Rectal smooth muscle tissue (tissue), 1 donor: ENCODE data around the gene TAF11L6.
"Not testable (repeated sequence)": the region's sequence is repeated elsewhere in the genome, so short reads cannot be mapped to it uniquely, and the experiment has no call there.

Experiments used
- H3K27ac ChIP-seq: one replicate; pipeline ENCODE4 v1.7.0; 2013; ENCODE audit warnings: low read depth, low read length, inconsistent platforms
- H3K27me3 ChIP-seq: one replicate; pipeline ENCODE4 v1.7.0; 2013; ENCODE audit warnings: low read length; ENCODE audit not compliant: control insufficient read depth, insufficient read depth
- H3K36me3 ChIP-seq: one replicate; pipeline ENCODE4 v1.7.0; 2013; ENCODE audit warnings: low read length; ENCODE audit not compliant: control insufficient read depth, insufficient read depth
- H3K4me1 ChIP-seq: one replicate; pipeline ENCODE4 v1.7.0; 2013; ENCODE audit warnings: low read length; ENCODE audit not compliant: control insufficient read depth, insufficient read depth
- H3K4me3 ChIP-seq: one replicate; pipeline ENCODE4 v1.7.0; 2013; ENCODE audit warnings: low read length
- H3K9ac ChIP-seq: one replicate; pipeline ENCODE4 v1.7.0; 2013; ENCODE audit warnings: low read length

TAF11L6 gene

GRCh38 chr5:17528369-17528768, at the start of gene TAF11L6:
Gene TAF11L6, plus strand, starts transcription at chr5:17528669.
- not testable (repeated sequence) for H3K27ac ChIP-seq, H3K27me3 ChIP-seq, H3K4me1 ChIP-seq, H3K36me3 ChIP-seq, H3K4me3 ChIP-seq, H3K9ac ChIP-seq

DNA sequence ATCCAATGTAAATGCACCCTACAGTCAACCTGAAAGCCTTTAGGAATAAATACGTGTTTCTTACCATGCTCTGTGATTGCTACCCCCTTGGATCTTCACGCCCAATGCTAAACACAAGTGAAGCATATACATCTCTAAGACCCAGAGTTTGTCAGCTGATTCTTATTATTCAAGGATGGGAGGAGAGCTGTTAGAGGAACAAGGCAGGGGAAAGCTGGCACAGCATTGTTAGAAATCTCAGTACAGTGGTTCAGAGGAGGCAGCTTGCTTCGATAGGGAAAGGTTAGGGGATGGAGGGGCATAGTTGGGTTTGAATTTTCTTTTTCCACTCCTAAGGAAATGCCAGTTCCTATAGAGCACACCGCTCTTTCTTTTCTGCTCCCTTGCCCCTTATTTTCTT, 47.1 kb upstream of the TAF11L6 start:
- H3K27me3 ChIP-seq, result no peaks in the 10 kb centered on the region
- H3K9ac ChIP-seq, result no peak overlapping the region

GRCh38 chr5:17482790-17483189, 45.7 kb upstream of the TAF11L6 start:
- H3K36me3 ChIP-seq, result no peaks in the 10 kb centered on the region
- no peaks in the 10 kb centered on the region for H3K27me3 ChIP-seq
- no peak overlapping the region for H3K27ac ChIP-seq
- no peak overlapping the region for H3K4me3 ChIP-seq
- no peaks in the 10 kb centered on the region for H3K4me1 ChIP-seq
- H3K9ac ChIP-seq, result no peak overlapping the region

More for the DNA sequence above, 47.1 kb upstream of the TAF11L6 start:
- no peak overlapping the region for H3K27ac ChIP-seq
- H3K4me1 ChIP-seq, result no peaks in the 10 kb centered on the region
- no peak overlapping the region for H3K4me3 ChIP-seq
- no peaks in the 10 kb centered on the region for H3K36me3 ChIP-seq

DNA sequence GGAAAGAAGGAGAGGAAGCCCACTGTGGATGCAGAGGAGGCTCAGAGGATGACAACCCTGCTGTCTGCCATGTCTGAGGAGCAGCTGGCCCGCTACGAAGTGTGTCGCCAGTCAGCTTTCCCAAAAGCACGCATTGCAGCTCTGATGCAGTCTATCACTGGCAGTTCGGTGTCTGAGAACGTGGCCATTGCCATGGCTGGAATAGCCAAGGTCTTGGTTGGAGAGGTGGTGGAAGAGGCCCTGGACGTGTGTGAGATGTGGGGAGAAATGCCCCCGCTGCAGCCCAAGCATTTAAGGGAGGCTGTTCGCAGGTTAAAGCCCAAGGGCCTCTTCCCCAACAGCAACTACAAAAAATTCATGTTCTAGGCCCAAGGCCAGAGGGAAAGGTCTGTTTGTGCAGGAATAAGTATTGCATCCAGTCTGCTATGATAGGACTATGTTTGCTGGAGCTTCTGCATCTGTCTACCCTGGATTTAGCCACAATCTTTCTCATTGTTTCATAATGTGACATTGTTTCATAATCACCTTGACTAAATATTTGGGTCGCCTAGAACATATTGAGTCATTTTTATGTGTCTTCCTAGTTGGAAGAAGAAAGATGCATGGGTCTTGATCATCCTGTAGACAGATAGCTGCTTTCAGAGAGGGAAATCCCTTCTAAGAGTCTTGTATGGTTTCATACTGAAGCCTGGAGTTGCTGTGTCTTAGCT, 41.9 kb upstream of the TAF11L6 start:
- not testable (repeated sequence) for H3K27ac ChIP-seq, H3K36me3 ChIP-seq, H3K4me1 ChIP-seq, H3K9ac ChIP-seq, H3K4me3 ChIP-seq, H3K27me3 ChIP-seq

DNA sequence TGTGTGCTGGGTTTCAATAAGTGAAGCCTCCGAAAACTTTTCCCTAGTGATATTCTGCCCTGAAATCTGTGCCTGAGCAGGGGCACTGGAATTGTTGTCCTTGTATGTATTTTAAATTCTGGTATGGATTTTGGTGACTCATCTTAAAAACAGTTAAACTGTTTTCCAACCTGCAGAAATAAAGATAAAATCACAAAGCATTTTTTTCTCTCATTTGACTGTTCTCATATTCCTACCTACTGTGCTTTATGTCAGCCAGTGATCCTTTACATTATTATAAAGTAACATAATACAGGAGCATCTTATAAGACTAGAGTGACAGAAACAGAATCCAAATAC, 41.3 kb upstream of the TAF11L6 start:
- H3K9ac ChIP-seq, result no peak overlapping the region

DNA sequence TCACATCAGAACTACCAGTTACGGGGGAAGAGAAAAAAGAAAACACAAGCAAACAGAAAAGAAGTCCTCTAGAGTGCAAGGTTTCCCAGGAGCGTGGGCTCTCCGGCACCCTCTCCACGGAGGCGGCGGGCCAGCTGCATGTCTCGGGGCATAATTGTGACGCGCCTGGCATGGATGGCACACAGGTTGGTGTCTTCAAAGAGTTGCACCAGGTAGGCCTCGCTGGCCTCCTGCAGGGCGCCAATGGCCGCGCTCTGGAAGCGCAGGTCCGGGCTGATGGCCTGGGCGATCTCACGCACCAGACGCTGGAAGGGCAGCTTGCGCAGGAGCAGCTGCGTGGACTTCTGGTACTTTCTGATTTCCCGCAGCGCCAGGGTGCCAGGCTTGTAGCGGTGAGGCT, 37.2 kb upstream of the TAF11L6 start:
- not testable (repeated sequence) for H3K4me3 ChIP-seq, H3K27me3 ChIP-seq, H3K36me3 ChIP-seq, H3K9ac ChIP-seq, H3K4me1 ChIP-seq, H3K27ac ChIP-seq

More for the DNA sequence above, 41.3 kb upstream of the TAF11L6 start:
- Histone ChIP-seq H3K4me1 (no peaks in the 10 kb centered on the region), H3K27ac (no peak overlapping the region), H3K27me3 (no peaks in the 10 kb centered on the region), H3K4me3 (no peak overlapping the region), H3K36me3 (no peaks in the 10 kb centered on the region)

- Histone ChIP-seq H3K27ac (no peak overlapping the region), H3K9ac (no peak overlapping the region), H3K27me3 (no peaks in the 10 kb centered on the region), H3K4me3 (no peak overlapping the region), H3K4me1 (no peaks in the 10 kb centered on the region), H3K36me3 (no peaks in the 10 kb centered on the region)
Measured at GRCh38 chr5:17492770-17493169, 35.7 kb upstream of the TAF11L6 start.

DNA sequence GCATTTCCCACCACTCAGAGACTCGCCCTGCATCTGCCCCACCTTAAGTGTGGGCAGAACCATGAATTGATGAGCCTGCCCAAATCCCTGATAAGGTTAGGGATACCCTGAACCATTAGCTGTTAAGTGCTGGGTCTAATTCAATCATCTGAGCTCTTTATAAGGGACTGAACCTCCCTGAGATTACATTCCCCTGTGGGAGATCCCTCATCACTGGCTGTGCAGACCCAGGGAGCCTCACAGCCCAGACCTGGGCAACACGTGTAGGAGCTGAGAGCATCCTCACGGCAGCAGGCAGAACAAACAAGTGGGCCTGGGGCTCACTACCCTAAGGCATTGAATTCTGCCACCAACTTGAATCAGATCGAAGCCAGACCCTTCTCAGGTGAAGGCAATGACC, 31.0 kb upstream of the TAF11L6 start:
- Histone ChIP-seq H3K9ac (no peak overlapping the region), H3K36me3 (no peaks in the 10 kb centered on the region)

GRCh38 chr5:17497931-17498330, 30.5 kb upstream of the TAF11L6 start, which contains the start of gene TAF11L2:
Gene TAF11L2, plus strand, starts transcription at chr5:17498231.
- not testable (repeated sequence) for H3K36me3 ChIP-seq

More for the DNA sequence above, 31.0 kb upstream of the TAF11L6 start:
- H3K4me3 ChIP-seq, result no peak overlapping the region
- no peaks in the 10 kb centered on the region for H3K27me3 ChIP-seq
- H3K4me1 ChIP-seq, result no peaks in the 10 kb centered on the region
- no peak overlapping the region for H3K27ac ChIP-seq

DNA sequence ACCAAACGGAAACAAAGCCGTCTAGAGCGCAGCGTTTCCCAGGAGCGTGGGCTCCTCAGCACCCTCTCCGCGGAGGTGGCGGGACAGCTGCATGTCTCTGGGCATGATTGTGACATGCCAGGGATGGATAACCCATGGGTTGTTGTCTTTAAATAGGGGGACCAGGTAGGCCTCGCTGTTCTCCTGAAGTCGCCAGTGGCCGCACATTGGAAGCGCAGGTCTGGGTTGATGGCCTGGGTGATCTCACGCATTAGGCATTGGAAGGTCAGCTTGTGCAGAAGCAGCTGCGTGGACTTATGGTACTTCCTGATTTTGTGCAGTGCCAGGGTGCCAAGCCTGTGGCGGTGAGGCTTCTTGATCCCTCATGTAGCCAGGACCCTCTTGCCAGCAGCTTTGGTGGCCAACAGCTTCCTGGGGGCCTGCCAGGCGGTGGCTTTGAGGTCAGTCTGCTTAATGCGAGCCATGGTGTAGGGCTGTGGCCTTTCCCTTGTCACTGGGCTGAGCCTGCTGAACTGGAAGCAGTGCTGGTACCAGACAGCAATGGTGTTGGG, 16.6 kb upstream of the TAF11L6 start:
- Histone ChIP-seq H3K9ac (no peak overlapping the region), H3K4me1 (no peaks in the 10 kb centered on the region), H3K27me3 (no peaks in the 10 kb centered on the region), H3K4me3 (no peak overlapping the region), H3K36me3 (no peaks in the 10 kb centered on the region), H3K27ac (no peak overlapping the region)

More at GRCh38 chr5:17497931-17498330, 30.5 kb upstream of the TAF11L6 start, which contains the start of gene TAF11L2:
- H3K9ac ChIP-seq, H3K4me3 ChIP-seq, H3K27ac ChIP-seq, H3K27me3 ChIP-seq, H3K4me1 ChIP-seq: not testable (repeated sequence)

DNA sequence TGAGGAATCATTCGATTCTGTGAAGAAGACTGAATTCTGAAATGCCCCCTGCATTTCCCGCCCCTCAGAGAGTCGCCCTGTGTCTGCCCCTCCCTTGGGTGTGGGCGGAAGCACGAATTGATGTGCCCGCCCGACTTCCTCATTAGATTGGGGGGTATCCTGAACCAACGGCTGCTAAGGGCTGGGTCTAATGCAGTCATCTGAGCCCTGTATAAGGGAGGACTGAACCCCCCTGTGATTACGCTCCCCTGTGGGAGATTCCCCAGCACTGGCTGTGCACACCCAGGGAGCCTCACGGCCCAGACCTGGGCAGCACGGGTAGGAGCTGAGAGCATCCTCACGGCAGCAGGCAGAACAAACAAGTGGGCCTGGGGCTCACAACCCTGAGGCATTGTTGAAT, 10.9 kb upstream of the TAF11L6 start:
- H3K27ac ChIP-seq, H3K36me3 ChIP-seq, H3K4me3 ChIP-seq, H3K9ac ChIP-seq, H3K4me1 ChIP-seq, H3K27me3 ChIP-seq: not testable (repeated sequence)

GRCh38 chr5:17518067-17518466, 10.4 kb upstream of the TAF11L6 start, which contains the start of gene TAF11L3:
Gene TAF11L3, plus strand, starts transcription at chr5:17518367.
- H3K4me1 ChIP-seq, H3K4me3 ChIP-seq, H3K27ac ChIP-seq, H3K36me3 ChIP-seq, H3K9ac ChIP-seq, H3K27me3 ChIP-seq: not testable (repeated sequence)

- not testable (repeated sequence) for H3K4me1 ChIP-seq, H3K27ac ChIP-seq, H3K9ac ChIP-seq, H3K36me3 ChIP-seq, H3K27me3 ChIP-seq, H3K4me3 ChIP-seq
Measured at GRCh38 chr5:17519508-17519907, 9.0 kb upstream of the TAF11L6 start.
